Endodermal cell (in vitro differentiated cells): ENCODE measurements around the gene TTC31. TPM values are rescaled to one million over a fixed set of nuclear protein-coding genes. Genes with fewer than 3 reads are reported as not detected.
"Not testable (repeated sequence)": the region's sequence is repeated elsewhere in the genome, so short reads cannot be mapped to it uniquely, and the experiment has no call there.

Experiments
- DNase-seq: peaks from one replicate; pipeline ENCODE4 v3.0.0-alpha.2; 2017
- H3K27ac ChIP-seq: 2 replicates; pipeline ENCODE4 v1.5.1; 2013; ENCODE audit warnings: mild to moderate bottlenecking, low read depth, low read length, moderate library complexity
- H3K27me3 ChIP-seq: 2 replicates; pipeline ENCODE4 v1.6.1; 2013; ENCODE audit warnings: mild to moderate bottlenecking, low read length, moderate library complexity; ENCODE audit not compliant: insufficient read depth, control insufficient read depth, poor library complexity, severe bottlenecking
- H3K36me3 ChIP-seq: 2 replicates; pipeline ENCODE4 v1.7.0; 2013; ENCODE audit warnings: mild to moderate bottlenecking, low read length, moderate library complexity; ENCODE audit not compliant: control insufficient read depth, insufficient read depth
- H3K4me1 ChIP-seq: one replicate; pipeline ENCODE4 v1.7.0; 2013; ENCODE audit warnings: low read length; ENCODE audit not compliant: control insufficient read depth, insufficient read depth
- H3K4me3 ChIP-seq: 2 replicates; pipeline ENCODE4 v1.5.1; 2013; ENCODE audit warnings: mild to moderate bottlenecking, low read length, moderate library complexity
- H3K9ac ChIP-seq: 2 replicates; pipeline ENCODE4 v1.6.1; 2013; ENCODE audit warnings: mild to moderate bottlenecking, low read length, moderate library complexity; ENCODE audit not compliant: poor library complexity, severe bottlenecking; ENCODE audit errors: extremely low read depth
- H3K9me3 ChIP-seq: 2 replicates; pipeline ENCODE4 v1.6.1; 2013; ENCODE audit warnings: mild to moderate bottlenecking, low read length, moderate library complexity; ENCODE audit not compliant: control insufficient read depth
- H3K27ac Mint-ChIP-seq: 2 replicates; pipeline ENCODE4 v1.8.0; 2020; ENCODE audit warnings: mixed read lengths
- H3K27me3 Mint-ChIP-seq: 2 replicates; pipeline ENCODE4 v1.8.0; 2021; ENCODE audit warnings: mild to moderate bottlenecking, mixed read lengths; ENCODE audit not compliant: insufficient read depth
- H3K36me3 Mint-ChIP-seq: 2 replicates; pipeline ENCODE4 v1.8.0; 2020; ENCODE audit warnings: low read depth, mixed read lengths
- H3K4me1 Mint-ChIP-seq: 2 replicates; pipeline ENCODE4 v1.8.0; 2020; ENCODE audit warnings: mixed read lengths
- H3K4me3 Mint-ChIP-seq: 2 replicates; pipeline ENCODE4 v1.8.0; 2020; ENCODE audit warnings: mild to moderate bottlenecking, moderate library complexity, mixed read lengths
- H3K9me3 Mint-ChIP-seq: 2 replicates; pipeline ENCODE4 v1.8.0; 2020; ENCODE audit warnings: mild to moderate bottlenecking, mixed read lengths
- WGBS, 2 experiments: methylation state at CpG; one replicate each; pipeline versions ENCODE4 v1.1.5 to v1.1.7; 2013; ENCODE audit warnings: missing lambda C conversion rate in 2 of 2, mixed read lengths in 1 of 2; ENCODE audit not compliant: insufficient coverage in 1 of 2, insufficient read length in 1 of 2; 5-methylcytosine and 5-hydroxymethylcytosine counted together
- total RNA-seq, 2 donors: library from RNA; stranded (reverse); fragmentation: NEBNext Ultra II Directional in 1 of 2; extraction: Animal tissue kit (Norgen Biotek cat#: 25700) in 1 of 2; gene quantifications; 2 replicates in 1 of 2; 3 replicates in 1 of 2; pipeline ENCODE4 v1.2.1, GENCODE V29; 2021
- TF ChIP-seq, protein P1 (sequence below): fragments of 200-600 bp; sonication (generic); conservative IDR thresholded peaks from 2 replicates; pipeline ENCODE4 v1.5.0; 2021; ENCODE audit warnings: antibody characterized with exemption, mild to moderate bottlenecking

The TTC31 gene
- total RNA-seq, 2 donors from 2014 or later = 31.5 to 32.4 TPM

DNA sequence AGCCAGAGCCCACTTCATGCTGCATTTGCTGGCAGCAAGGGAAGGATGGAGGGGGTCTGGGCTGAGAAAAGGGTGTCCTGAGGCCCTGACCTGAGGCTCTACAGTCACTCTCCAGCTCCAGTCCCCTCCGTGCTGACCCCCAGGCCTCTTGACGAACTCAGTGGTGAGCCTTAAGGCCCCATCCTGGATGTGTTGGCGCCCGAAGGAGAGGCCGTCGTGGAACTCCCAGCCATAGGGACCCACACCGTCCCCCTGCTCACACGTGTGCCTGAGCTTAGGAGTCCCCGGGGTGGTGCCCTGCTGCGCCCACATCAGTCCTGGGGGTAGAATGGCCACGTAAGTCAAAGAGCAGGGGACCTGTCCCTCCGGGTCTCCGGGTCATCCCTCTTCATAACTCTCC is 18.5 kb upstream of the TTC31 start:
- 8 to 12% methylated on average over 2 to 13 of the region's 13 CpGs for WGBS, 2 experiments
- TF ChIP-seq, protein P1, sequence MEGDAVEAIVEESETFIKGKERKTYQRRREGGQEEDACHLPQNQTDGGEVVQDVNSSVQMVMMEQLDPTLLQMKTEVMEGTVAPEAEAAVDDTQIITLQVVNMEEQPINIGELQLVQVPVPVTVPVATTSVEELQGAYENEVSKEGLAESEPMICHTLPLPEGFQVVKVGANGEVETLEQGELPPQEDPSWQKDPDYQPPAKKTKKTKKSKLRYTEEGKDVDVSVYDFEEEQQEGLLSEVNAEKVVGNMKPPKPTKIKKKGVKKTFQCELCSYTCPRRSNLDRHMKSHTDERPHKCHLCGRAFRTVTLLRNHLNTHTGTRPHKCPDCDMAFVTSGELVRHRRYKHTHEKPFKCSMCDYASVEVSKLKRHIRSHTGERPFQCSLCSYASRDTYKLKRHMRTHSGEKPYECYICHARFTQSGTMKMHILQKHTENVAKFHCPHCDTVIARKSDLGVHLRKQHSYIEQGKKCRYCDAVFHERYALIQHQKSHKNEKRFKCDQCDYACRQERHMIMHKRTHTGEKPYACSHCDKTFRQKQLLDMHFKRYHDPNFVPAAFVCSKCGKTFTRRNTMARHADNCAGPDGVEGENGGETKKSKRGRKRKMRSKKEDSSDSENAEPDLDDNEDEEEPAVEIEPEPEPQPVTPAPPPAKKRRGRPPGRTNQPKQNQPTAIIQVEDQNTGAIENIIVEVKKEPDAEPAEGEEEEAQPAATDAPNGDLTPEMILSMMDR = no peak
- H3K36me3 Mint-ChIP-seq = peaks cover 27% of the 10 kb centered on the region
- no peaks in the 10 kb centered on the region for H3K27me3 Mint-ChIP-seq
- peaks cover 28% of the 10 kb centered on the region for H3K36me3 ChIP-seq
- H3K9me3 Mint-ChIP-seq = no peaks in the 10 kb centered on the region
- H3K9ac ChIP-seq = peak overlapping the region; percentile 69
- H3K4me3 ChIP-seq = peak overlapping the region; percentile 84
- H3K27ac ChIP-seq = no peak overlapping the region
- H3K9me3 ChIP-seq = no peaks in the 10 kb centered on the region
- no peaks in the 10 kb centered on the region for H3K4me1 ChIP-seq
- H3K27ac Mint-ChIP-seq = peak overlapping the region; percentile 64
- no peak for DNase-seq
- H3K4me1 Mint-ChIP-seq = peaks cover 8% of the 10 kb centered on the region
- peak overlapping the region; percentile 93 for H3K4me3 Mint-ChIP-seq
- no peaks in the 10 kb centered on the region for H3K27me3 ChIP-seq

DNA sequence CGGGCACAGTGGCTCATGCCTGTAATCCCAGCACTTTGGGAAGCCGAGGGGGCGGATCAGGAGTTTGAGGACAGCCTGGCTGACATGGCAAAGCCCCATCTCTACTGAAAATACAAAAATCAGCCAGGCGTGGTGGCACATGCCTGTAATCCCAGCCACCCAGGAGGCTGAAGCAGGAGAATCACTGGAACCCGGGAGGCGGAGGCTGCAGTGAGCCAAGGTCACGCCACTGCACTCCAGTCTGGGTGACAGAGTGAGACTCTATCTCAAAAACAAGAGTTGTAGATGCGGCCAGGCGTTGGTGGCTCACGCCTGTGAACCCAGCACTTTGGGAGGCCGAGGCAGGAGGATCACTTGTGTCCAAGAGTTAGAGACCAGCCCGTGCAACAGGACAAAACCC is 12.1 kb upstream of the TTC31 start:
- DNase-seq, H3K27me3 Mint-ChIP-seq, H3K9me3 Mint-ChIP-seq, H3K27ac ChIP-seq, H3K4me3 ChIP-seq, H3K4me1 Mint-ChIP-seq, H3K27me3 ChIP-seq, H3K27ac Mint-ChIP-seq, H3K4me1 ChIP-seq, H3K9ac ChIP-seq, H3K9me3 ChIP-seq, H3K4me3 Mint-ChIP-seq: not testable (repeated sequence)
- H3K36me3 Mint-ChIP-seq = peaks cover 17% of the 10 kb centered on the region
- peaks cover 17% of the 10 kb centered on the region for H3K36me3 ChIP-seq
- 84 to 94% methylated on average over 11 to 12 of the region's 12 CpGs for WGBS, 2 experiments

DNA sequence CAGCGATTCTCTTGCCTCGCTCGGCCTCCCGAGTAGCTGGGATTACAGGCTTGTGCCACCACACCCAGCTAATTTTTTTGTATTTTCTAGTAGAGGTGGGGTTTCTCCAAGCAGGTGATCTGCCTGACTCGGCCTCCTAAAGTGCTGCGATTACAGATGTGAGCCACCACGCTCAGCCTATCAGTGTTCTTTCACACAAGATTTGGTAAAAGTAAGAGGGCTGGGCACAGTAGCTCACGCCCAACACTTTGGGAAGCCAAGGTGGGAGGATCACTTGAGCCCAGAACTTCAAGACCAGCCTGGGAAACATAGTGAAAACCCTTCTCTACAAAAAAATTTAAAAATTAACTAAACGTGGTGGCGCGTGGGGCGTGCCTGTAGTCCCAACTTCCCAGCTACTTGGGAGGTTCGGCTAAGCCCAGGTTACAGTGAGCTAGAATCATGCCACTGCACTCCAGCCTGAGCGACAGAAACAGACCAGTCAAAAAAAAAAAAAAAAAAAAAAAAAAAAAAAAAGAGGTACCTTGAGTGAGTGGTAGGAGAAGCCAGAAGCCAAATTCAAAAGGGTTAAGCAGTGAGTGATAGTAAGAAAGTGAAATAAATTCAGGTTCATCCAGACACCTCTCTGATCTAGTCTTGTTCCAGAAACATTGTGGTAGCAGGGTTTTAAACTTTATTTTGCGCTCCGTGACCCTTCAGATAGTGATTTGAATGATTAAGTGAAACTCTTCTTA is 11.4 kb upstream of the TTC31 start:
- Histone ChIP-seq H3K27me3 (no peaks in the 10 kb centered on the region), H3K9me3 (no peaks in the 10 kb centered on the region), H3K27ac (peak overlapping the region; percentile 85), H3K36me3 (peaks cover 18% of the 10 kb centered on the region), H3K4me3 (peak overlapping the region; percentile 96), H3K4me1 (no peaks in the 10 kb centered on the region), H3K9ac (peak overlapping the region; percentile 54)
- peaks cover 18% of the 10 kb centered on the region for H3K36me3 Mint-ChIP-seq
- peak overlapping the region; percentile 89 for H3K4me3 Mint-ChIP-seq
- TF ChIP-seq, protein P1 = no peak
- peak overlapping the region; percentile 96 for H3K27ac Mint-ChIP-seq
- H3K27me3 Mint-ChIP-seq = no peaks in the 10 kb centered on the region
- no peaks in the 10 kb centered on the region for H3K4me1 Mint-ChIP-seq
- WGBS, 2 experiments = 69 to 76% methylated on average over 6 to 15 of the region's 16 CpGs
- no peak for DNase-seq
- H3K9me3 Mint-ChIP-seq = no peaks in the 10 kb centered on the region
